ENCODE measurements around the gene FAM222A.

The FAM222A gene

GRCh38 chr12:109726106-109726497 lies 12.5 kb downstream of the FAM222A start:
- no peak for DNase-seq

- DNase-seq = peak; percentile 45
Observed at GRCh38 chr12:109726511-109727038, 12.9 kb downstream of the FAM222A start.

GRCh38 chr12:109727039-109727723 lies 13.6 kb downstream of the FAM222A start:
- peak; percentile 51 for DNase-seq

GRCh38 chr12:109727746-109728726 lies 14.4 kb downstream of the FAM222A start:
- DNase-seq = peak; percentile 56

GRCh38 chr12:109728921-109729320 lies 15.3 kb downstream of the FAM222A start:
- DNase-seq = no peak

- DNase-seq = peak; percentile 89
Observed at GRCh38 chr12:109729371-109729781, 15.8 kb downstream of the FAM222A start.

- DNase-seq = no peak
Observed at GRCh38 chr12:109729801-109730200, 16.2 kb downstream of the FAM222A start.

- no peak for DNase-seq
Observed at GRCh38 chr12:109730306-109731145, 16.9 kb downstream of the FAM222A start.

- DNase-seq = no peak
Observed at GRCh38 chr12:109731231-109731731, 17.7 kb downstream of the FAM222A start.

- DNase-seq = no peak
Observed at GRCh38 chr12:109731806-109732205, 18.2 kb downstream of the FAM222A start.

GRCh38 chr12:109732321-109733305 lies 19.0 kb downstream of the FAM222A start:
- DNase-seq = peak; percentile 74

- DNase-seq = peak; percentile 89
Observed at GRCh38 chr12:109734219-109735000, 20.8 kb downstream of the FAM222A start.

GRCh38 chr12:109735051-109735521 lies 21.5 kb downstream of the FAM222A start:
- DNase-seq = no peak

- DNase-seq = no peak
Observed at GRCh38 chr12:109735825-109736551, 22.4 kb downstream of the FAM222A start.

GRCh38 chr12:109736552-109737108 lies 23.0 kb downstream of the FAM222A start:
- DNase-seq = no peak

- no peak for DNase-seq
Observed at GRCh38 chr12:109737126-109737525, 23.5 kb downstream of the FAM222A start.

- DNase-seq = no peak
Observed at GRCh38 chr12:109737631-109738030, 24.0 kb downstream of the FAM222A start.

- DNase-seq = no peak
Observed at GRCh38 chr12:109738209-109738608, 24.6 kb downstream of the FAM222A start.

All from NCI-H69 (cell line).